Measurements from ENCODE around the gene PXYLP1. TPM values are rescaled to one million over a fixed set of nuclear protein-coding genes. Genes with fewer than 3 reads are reported as not detected.

Gene PXYLP1
- total and polyA plus RNA-seq, 10 of the 15 experiments (the other 5 are each of a cell fraction or from before 2014, with no cell fraction given) = 0.06 to 1.7 (median 0.35) TPM

GRCh38 chr3:141275032-141275422 lies 43.4 kb downstream of the PXYLP1 start:
- H3K9me3 ChIP-seq (replicated peaks; ENCODE audit: control insufficient read depth, insufficient read depth, low read length) = no peaks in the 10 kb centered on the region
- H3K4me2 ChIP-seq (ENCODE audit: control insufficient read depth, insufficient read depth) = no peak overlapping the region
- 0% methylated on average over 1 of the region's 1 CpG for WGBS (ENCODE audit: insufficient coverage, insufficient replicate concordance, low lambda C conversion rate, missing lambda C conversion rate)
- TF ChIP-seq PBX3 (IDR thresholded peaks at IDR 0.05; ENCODE audit: insufficient replicate concordance, low read depth, low read length) (no peak), SUPT20H (IDR thresholded peaks at IDR 0.05; ENCODE audit: borderline replicate concordance, control insufficient read depth, low read depth, low read length) (no peak), RUNX3 (IDR thresholded peaks at IDR 0.05; ENCODE audit: low read length) (peak; percentile 75)
- no peak overlapping the region for H2AFZ ChIP-seq (ENCODE audit: control insufficient read depth, low read depth, low read length)
- BruUV-seq (replicated peaks) = no TSS peak
- no peak for FAIRE-seq
- ATAC-seq = peak; percentile 42; the same call in 2 of the 3 replicates
- H3K4me1 ChIP-seq (ENCODE audit: control insufficient read depth, insufficient read depth, low read length) = peaks cover 7% of the 10 kb centered on the region
- SMC1A ChIA-PET (ENCODE audit: uncharacterized antibody, unreplicated experiment) = no interaction called here
- intact Hi-C loops (cut with micrococcal nuclease; ENCODE audit: unreplicated experiment) (loop anchor here (5.0 to 10.0 kb wide), 2 partner anchors 43 to 270 kb away; partner anchors contain the start of gene PXYLP1), in situ Hi-C loops (cut with MboI) (no loop called here)
- H3K27ac ChIP-seq (ENCODE audit: control insufficient read depth, insufficient read depth) = no peak overlapping the region
- no peak overlapping the region for H3K9ac ChIP-seq (ENCODE audit: control insufficient read depth, insufficient read depth, low read length)
- no peaks in the 10 kb centered on the region for H3K36me3 ChIP-seq (ENCODE audit: control insufficient read depth in 2 of 2, insufficient read depth in 2 of 2, low read length in 1 of 2)
- H4K20me1 ChIP-seq (ENCODE audit: control insufficient read depth, insufficient read depth) = no peaks in the 10 kb centered on the region
- H3K27me3 ChIP-seq (replicated peaks in 1 of 2; ENCODE audit: control insufficient read depth in 2 of 2, insufficient read depth in 2 of 2, low read length in 1 of 2) = peaks cover 0 to 4% of the 10 kb centered on the region in 2 experiments; a peak in 1 of 4 replicates
- no peak overlapping the region for H3K4me3 ChIP-seq
- POLR2A ChIA-PET = no interaction called here
- no peak for DNase-seq (ENCODE audit: low read depth, low spot score)
- CTCF ChIA-PET = no interaction called here
- RAD21 ChIA-PET (ENCODE audit: unreplicated experiment) = no interaction called here
- H3K79me2 ChIP-seq (ENCODE audit: control insufficient read depth, insufficient read depth, low read length) = no peaks in the 10 kb centered on the region

DNA sequence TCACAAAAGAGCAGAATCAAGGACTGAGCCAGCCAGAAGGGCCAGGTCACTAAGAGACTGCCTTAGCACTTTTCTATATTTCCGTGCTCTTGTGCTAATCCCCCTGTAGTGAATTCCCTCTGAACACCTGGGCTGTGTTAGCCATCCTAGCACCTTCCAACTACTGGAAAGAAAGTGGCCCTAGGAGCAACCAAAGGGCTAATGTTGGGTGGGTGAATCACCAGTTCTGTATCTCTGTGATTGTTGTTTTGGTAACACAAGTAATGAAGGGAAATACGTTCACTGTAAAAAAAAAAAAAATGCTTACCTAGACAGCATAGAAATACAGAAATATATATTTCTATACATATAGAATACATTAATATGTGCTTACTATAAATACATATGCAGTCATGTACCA lies 43.9 kb downstream of the PXYLP1 start:
- BruUV-seq (replicated peaks) = no TSS peak
- RAD21 ChIA-PET (ENCODE audit: unreplicated experiment) = no interaction called here
- Histone ChIP-seq H3K4me3 (no peak overlapping the region), H3K9ac (ENCODE audit: control insufficient read depth, insufficient read depth, low read length) (no peak overlapping the region), H3K36me3 (ENCODE audit: control insufficient read depth in 2 of 2, insufficient read depth in 2 of 2, low read length in 1 of 2) (no peaks in the 10 kb centered on the region), H2AFZ (ENCODE audit: control insufficient read depth, low read depth, low read length) (no peak overlapping the region), H3K27me3 (replicated peaks in 1 of 2; ENCODE audit: control insufficient read depth in 2 of 2, insufficient read depth in 2 of 2, low read length in 1 of 2) (peaks cover 0 to 4% of the 10 kb centered on the region in 2 experiments; a peak in 1 of 4 replicates), H3K27ac (ENCODE audit: control insufficient read depth, insufficient read depth) (no peak overlapping the region), H3K9me3 (replicated peaks; ENCODE audit: control insufficient read depth, insufficient read depth, low read length) (no peaks in the 10 kb centered on the region), H3K4me2 (ENCODE audit: control insufficient read depth, insufficient read depth) (no peak overlapping the region), H3K79me2 (ENCODE audit: control insufficient read depth, insufficient read depth, low read length) (no peaks in the 10 kb centered on the region), H3K4me1 (ENCODE audit: control insufficient read depth, insufficient read depth, low read length) (peaks cover 7% of the 10 kb centered on the region), H4K20me1 (ENCODE audit: control insufficient read depth, insufficient read depth) (no peaks in the 10 kb centered on the region)
- CTCF ChIA-PET = no interaction called here
- WGBS (ENCODE audit: insufficient coverage, insufficient replicate concordance, low lambda C conversion rate, missing lambda C conversion rate) = 35% methylated on average over 2 of the region's 2 CpGs
- DNase-seq (ENCODE audit: low read depth, low spot score) (no peak), ATAC-seq (no peak), FAIRE-seq (no peak)
- in situ Hi-C loops (cut with MboI) = no loop called here
- SMC1A ChIA-PET (ENCODE audit: uncharacterized antibody, unreplicated experiment) = no interaction called here
- intact Hi-C loops (cut with micrococcal nuclease; ENCODE audit: unreplicated experiment) = loop anchor here (5.0 to 10.0 kb wide), 2 partner anchors 43 to 271 kb away; partner anchors contain the start of gene PXYLP1
- TF ChIP-seq, protein P1, sequence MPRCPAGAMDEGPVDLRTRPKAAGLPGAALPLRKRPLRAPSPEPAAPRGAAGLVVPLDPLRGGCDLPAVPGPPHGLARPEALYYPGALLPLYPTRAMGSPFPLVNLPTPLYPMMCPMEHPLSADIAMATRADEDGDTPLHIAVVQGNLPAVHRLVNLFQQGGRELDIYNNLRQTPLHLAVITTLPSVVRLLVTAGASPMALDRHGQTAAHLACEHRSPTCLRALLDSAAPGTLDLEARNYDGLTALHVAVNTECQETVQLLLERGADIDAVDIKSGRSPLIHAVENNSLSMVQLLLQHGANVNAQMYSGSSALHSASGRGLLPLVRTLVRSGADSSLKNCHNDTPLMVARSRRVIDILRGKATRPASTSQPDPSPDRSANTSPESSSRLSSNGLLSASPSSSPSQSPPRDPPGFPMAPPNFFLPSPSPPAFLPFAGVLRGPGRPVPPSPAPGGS (IDR thresholded peaks at IDR 0.05; ENCODE audit: borderline replicate concordance, insufficient read depth, low read depth, low read length, poor library complexity, severe bottlenecking) = no peak
- TF ChIP-seq CHD1 (IDR thresholded peaks at IDR 0.05; ENCODE audit: low read depth, low read length) (no peak), ETV6 (conservative IDR thresholded peaks at IDR 0.05 in 1 of 2, IDR thresholded peaks at IDR 0.05 in 1 of 2; ENCODE audit: borderline replicate concordance in 1 of 2, low read depth in 1 of 2) (no peak)
- POLR2A ChIA-PET = no interaction called here

All from GM12878 (cell line).